Suprapubic skin (tissue), 4 donors: ENCODE results near the gene PIWIL4.

Source experiments
- CTCF ChIP-seq, 2 donors: fragments of 200-600 bp in 1 of 2; fragments of 450-650 bp in 1 of 2; sonication (generic) in 1 of 2; IDR thresholded peaks; one replicate each; pipeline ENCODE4 v1.5.1; 2016 to 2019; ENCODE audit warnings: antibody characterized with exemption in 2 of 2, mild to moderate bottlenecking in 1 of 2, moderate library complexity in 1 of 2
- EP300 ChIP-seq: sonication (generic); formaldehyde crosslinking; IDR thresholded peaks from one replicate; pipeline ENCODE4 v1.6.1; 2017; ENCODE audit warnings: antibody characterized with exemption
- POLR2A ChIP-seq, 2 donors: fragments of 450-650 bp; IDR thresholded peaks; one replicate each; pipeline ENCODE4 v1.6.1; 2017; ENCODE audit warnings: antibody characterized with exemption in 2 of 2, mild to moderate bottlenecking in 2 of 2, moderate library complexity in 2 of 2
- POLR2AphosphoS5 ChIP-seq, 3 donors: sonication (generic); formaldehyde crosslinking; IDR thresholded peaks; one replicate each; pipeline ENCODE4 v1.6.1; 2017; ENCODE audit warnings: antibody characterized with exemption in 3 of 3

- no peak for TF ChIP-seq CTCF (IDR thresholded peaks at IDR 0.05)
- no peak for TF ChIP-seq POLR2A (IDR thresholded peaks at IDR 0.05)
- no peak for TF ChIP-seq EP300
- no peak for TF ChIP-seq POLR2AphosphoS5 (IDR thresholded peaks at IDR 0.05)
Observed at GRCh38 chr11:94557421-94557820, 9.7 kb upstream of the PIWIL4 start.
